Occipital lobe (tissue), 2 donors: ENCODE data around the gene SERPINB11. TPM values are rescaled to one million over a fixed set of nuclear protein-coding genes. Genes with fewer than 3 reads are reported as not detected.
"Not testable (repeated sequence)": the region's sequence is repeated elsewhere in the genome, so short reads cannot be mapped to it uniquely, and the experiment has no call there.

Source experiments
- DNase-seq: peaks from one replicate; lab custom pipeline; 2025; lab: John Stamatoyannopoulos, UW
- total RNA-seq: library from RNA; depleted of rRNA; stranded (reverse); fragments of >200 nt; gene quantifications from one replicate; pipeline ENCODE4 v1.2.3, GENCODE V29; 2014

Gene SERPINB11
- total RNA-seq, 1 donor from 2014 or later = not detected

GRCh38 chr18:63730773-63731172 is 28.0 kb downstream of the SERPINB11 start:
- no peak for DNase-seq

- no peak for DNase-seq
Measured at GRCh38 chr18:63731215-63731614, 28.5 kb downstream of the SERPINB11 start.

- DNase-seq = no peak
Measured at GRCh38 chr18:63736876-63737275, 34.1 kb downstream of the SERPINB11 start.

- DNase-seq = no peak
Measured at GRCh38 chr18:63741769-63742168, 39.0 kb downstream of the SERPINB11 start.

GRCh38 chr18:63747006-63747405 is 44.2 kb downstream of the SERPINB11 start:
- DNase-seq = no peak

GRCh38 chr18:63749489-63749888 is 46.7 kb downstream of the SERPINB11 start:
- no peak for DNase-seq

- no peak for DNase-seq
Measured at GRCh38 chr18:63752636-63753035, 49.9 kb downstream of the SERPINB11 start.

GRCh38 chr18:63753676-63754075 is 50.9 kb downstream of the SERPINB11 start:
- DNase-seq = no peak

- DNase-seq = no peak
Measured at GRCh38 chr18:63757541-63757940, 54.8 kb downstream of the SERPINB11 start.

GRCh38 chr18:63758615-63759240 is 56.0 kb downstream of the SERPINB11 start:
- no peak for DNase-seq

- not testable (repeated sequence) for DNase-seq
Measured at GRCh38 chr18:63759786-63760185, 57.0 kb downstream of the SERPINB11 start.

- no peak for DNase-seq
Measured at GRCh38 chr18:63762518-63762917, 59.8 kb downstream of the SERPINB11 start.

GRCh38 chr18:63763831-63764600 is 61.3 kb downstream of the SERPINB11 start:
- DNase-seq = no peak

GRCh38 chr18:63765837-63766236 is 63.1 kb downstream of the SERPINB11 start:
- no peak for DNase-seq

Other genes starting within 250 kb of the SERPINB11 start
- not detected for gene SERPINB5, start 226.0 kb upstream of the SERPINB11 start, total RNA-seq
- gene SERPINB12, start 160.6 kb upstream of the SERPINB11 start, total RNA-seq = not detected
- gene SERPINB13, start 115.6 kb upstream of the SERPINB11 start, total RNA-seq = not detected
- gene SERPINB4, start 58.7 kb upstream of the SERPINB11 start, total RNA-seq = not detected
- not detected for gene SERPINB3, start 41.1 kb upstream of the SERPINB11 start, total RNA-seq
- gene SERPINB7, start 72.5 kb downstream of the SERPINB11 start, total RNA-seq = not detected
- 0.62 TPM for gene SERPINB2, start 184.7 kb downstream of the SERPINB11 start, total RNA-seq
- gene SERPINB10, start 205.0 kb downstream of the SERPINB11 start, total RNA-seq = not detected
- 0.16 TPM for gene HMSD, start 246.3 kb downstream of the SERPINB11 start, total RNA-seq